Panc1 (cell line): ENCODE data around the gene DTHD1.

Experiments used
- POLR2AphosphoS5 ChIP-seq: IDR thresholded peaks from 2 replicates; pipeline ENCODE4 v1.6.1; 2012; ENCODE audit warnings: mild to moderate bottlenecking, low read depth, low read length, moderate library complexity
- SIN3A ChIP-seq: IDR thresholded peaks from 2 replicates; pipeline ENCODE4 v1.6.1; 2012; ENCODE audit warnings: low read depth, mild to moderate bottlenecking, low read length, moderate library complexity, borderline replicate concordance; ENCODE audit not compliant: insufficient read depth
- TF ChIP-seq, protein P1 (sequence below): fragments of 450-650 bp; IDR thresholded peaks from 2 replicates; pipeline ENCODE4 v1.5.1; 2017; ENCODE audit warnings: mild to moderate bottlenecking

GRCh38 chr4:36249610-36250009 is 31.8 kb upstream of the DTHD1 start:
- TF ChIP-seq, protein P1, sequence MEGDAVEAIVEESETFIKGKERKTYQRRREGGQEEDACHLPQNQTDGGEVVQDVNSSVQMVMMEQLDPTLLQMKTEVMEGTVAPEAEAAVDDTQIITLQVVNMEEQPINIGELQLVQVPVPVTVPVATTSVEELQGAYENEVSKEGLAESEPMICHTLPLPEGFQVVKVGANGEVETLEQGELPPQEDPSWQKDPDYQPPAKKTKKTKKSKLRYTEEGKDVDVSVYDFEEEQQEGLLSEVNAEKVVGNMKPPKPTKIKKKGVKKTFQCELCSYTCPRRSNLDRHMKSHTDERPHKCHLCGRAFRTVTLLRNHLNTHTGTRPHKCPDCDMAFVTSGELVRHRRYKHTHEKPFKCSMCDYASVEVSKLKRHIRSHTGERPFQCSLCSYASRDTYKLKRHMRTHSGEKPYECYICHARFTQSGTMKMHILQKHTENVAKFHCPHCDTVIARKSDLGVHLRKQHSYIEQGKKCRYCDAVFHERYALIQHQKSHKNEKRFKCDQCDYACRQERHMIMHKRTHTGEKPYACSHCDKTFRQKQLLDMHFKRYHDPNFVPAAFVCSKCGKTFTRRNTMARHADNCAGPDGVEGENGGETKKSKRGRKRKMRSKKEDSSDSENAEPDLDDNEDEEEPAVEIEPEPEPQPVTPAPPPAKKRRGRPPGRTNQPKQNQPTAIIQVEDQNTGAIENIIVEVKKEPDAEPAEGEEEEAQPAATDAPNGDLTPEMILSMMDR = no peak
- no peak for TF ChIP-seq SIN3A
- TF ChIP-seq POLR2AphosphoS5 = no peak
